ENCODE results near the gene LILRB3.

GRCh38 chr19:54209811-54210494 is 12.9 kb downstream of the LILRB3 start:
- TF ChIP-seq CTCF (IDR thresholded peaks at IDR 0.05): no peak
- no peak for TF ChIP-seq POLR2A (IDR thresholded peaks at IDR 0.05)
